ENCODE results near the gene TNFRSF25.

TNFRSF25 gene

GRCh38 chr1:6491081-6491449 is 25.1 kb upstream of the TNFRSF25 start:
- no peak for TF ChIP-seq CTCF (IDR thresholded peaks at IDR 0.05; ENCODE audit: low read depth, low read length)
- DNase-seq (ENCODE audit: extremely low read depth, low read depth), result no peak

- DNase-seq (ENCODE audit: extremely low read depth, low read depth), result peak; percentile 47
- no peak for TF ChIP-seq CTCF (IDR thresholded peaks at IDR 0.05; ENCODE audit: low read depth, low read length)
These were observed 24.5 kb upstream of the TNFRSF25 start for GRCh38 chr1:6490181-6491080.

- peak; percentile 93 for TF ChIP-seq CTCF (IDR thresholded peaks at IDR 0.05; ENCODE audit: low read depth, low read length)
- DNase-seq (ENCODE audit: extremely low read depth, low read depth), result peak; percentile 23
These were observed 23.8 kb upstream of the TNFRSF25 start for GRCh38 chr1:6489799-6490180.

GRCh38 chr1:6489383-6489765 is 23.4 kb upstream of the TNFRSF25 start:
- no peak for DNase-seq (ENCODE audit: extremely low read depth, low read depth)
- TF ChIP-seq CTCF (IDR thresholded peaks at IDR 0.05; ENCODE audit: low read depth, low read length), result no peak

GRCh38 chr1:6488602-6489382 is 22.8 kb upstream of the TNFRSF25 start:
- DNase-seq (ENCODE audit: extremely low read depth, low read depth), result no peak
- no peak for TF ChIP-seq CTCF (IDR thresholded peaks at IDR 0.05; ENCODE audit: low read depth, low read length)

- TF ChIP-seq CTCF (IDR thresholded peaks at IDR 0.05; ENCODE audit: low read depth, low read length), result no peak
- DNase-seq (ENCODE audit: extremely low read depth, low read depth), result no peak
These were observed 22.0 kb upstream of the TNFRSF25 start for GRCh38 chr1:6487804-6488484.
